Activated naive CD4-positive, alpha-beta T cell treated with anti-CD3 and anti-CD28 coated beads, Interleukin-2, amount 50 U/mL, for 72 hours (primary cell): ENCODE data around the gene LRRC27. TPM values are rescaled to one million over a fixed set of nuclear protein-coding genes. Genes with fewer than 3 reads are reported as not detected.
"Not testable (repeated sequence)": the region's sequence is repeated elsewhere in the genome, so short reads cannot be mapped to it uniquely, and the experiment has no call there.

Experiments
- ATAC-seq, 2 donors: fragments of 150-1000 bp; cut with Tn5 transposase; 2 replicates each; pipeline ENCODE4 v1.10.0; 2021; ENCODE audit warnings: mild to moderate bottlenecking in 2 of 2, moderate library complexity in 2 of 2
- DNase-seq, 2 donors: peaks; one replicate each; pipeline ENCODE4 v3.0.0; 2021 to 2022; ENCODE audit warnings: low spot score in 2 of 2
- H3K27ac Mint-ChIP-seq, 2 donors: one replicate each; pipeline ENCODE4 v1.8.0; 2022; ENCODE audit warnings: mild to moderate bottlenecking in 2 of 2, mixed read lengths in 2 of 2
- H3K36me3 Mint-ChIP-seq, 2 donors: one replicate each; pipeline ENCODE4 v1.8.0; 2022; ENCODE audit warnings: mixed read lengths in 2 of 2
- H3K9me3 Mint-ChIP-seq, 2 donors: one replicate each; pipeline ENCODE4 v1.8.0; 2022; ENCODE audit warnings: mixed read lengths in 2 of 2
- total RNA-seq, 2 donors: library from RNA; stranded (reverse); gene quantifications; one replicate each; pipeline ENCODE4 v1.2.3, GENCODE V29; 2022

Gene LRRC27
- total RNA-seq, 2 donors from 2014 or later = 4.1 to 7.2 TPM

GRCh38 chr10:132369636-132370185, 37.7 kb downstream of the LRRC27 start:
- no peak for ATAC-seq
- H3K9me3 Mint-ChIP-seq = peaks cover 0 to 2% of the 10 kb centered on the region in 2 donors
- H3K36me3 Mint-ChIP-seq = no peaks in the 10 kb centered on the region
- DNase-seq = peak in 1 of 2 donors; percentile 33
- no peak overlapping the region for H3K27ac Mint-ChIP-seq

- no peak overlapping the region for H3K27ac Mint-ChIP-seq
- H3K9me3 Mint-ChIP-seq = no peaks in the 10 kb centered on the region
- ATAC-seq (no peak), DNase-seq (peak in 1 of 2 donors; percentile 30)
- no peaks in the 10 kb centered on the region for H3K36me3 Mint-ChIP-seq
Observed at GRCh38 chr10:132370426-132371340, 38.7 kb downstream of the LRRC27 start.

GRCh38 chr10:132371641-132372081, 39.7 kb downstream of the LRRC27 start:
- H3K27ac Mint-ChIP-seq = peak overlapping the region in 1 of 2 donors; percentile 18
- peak; percentile 35 to 51 for DNase-seq
- no peaks in the 10 kb centered on the region for H3K9me3 Mint-ChIP-seq
- no peaks in the 10 kb centered on the region for H3K36me3 Mint-ChIP-seq
- ATAC-seq = no peak

DNA sequence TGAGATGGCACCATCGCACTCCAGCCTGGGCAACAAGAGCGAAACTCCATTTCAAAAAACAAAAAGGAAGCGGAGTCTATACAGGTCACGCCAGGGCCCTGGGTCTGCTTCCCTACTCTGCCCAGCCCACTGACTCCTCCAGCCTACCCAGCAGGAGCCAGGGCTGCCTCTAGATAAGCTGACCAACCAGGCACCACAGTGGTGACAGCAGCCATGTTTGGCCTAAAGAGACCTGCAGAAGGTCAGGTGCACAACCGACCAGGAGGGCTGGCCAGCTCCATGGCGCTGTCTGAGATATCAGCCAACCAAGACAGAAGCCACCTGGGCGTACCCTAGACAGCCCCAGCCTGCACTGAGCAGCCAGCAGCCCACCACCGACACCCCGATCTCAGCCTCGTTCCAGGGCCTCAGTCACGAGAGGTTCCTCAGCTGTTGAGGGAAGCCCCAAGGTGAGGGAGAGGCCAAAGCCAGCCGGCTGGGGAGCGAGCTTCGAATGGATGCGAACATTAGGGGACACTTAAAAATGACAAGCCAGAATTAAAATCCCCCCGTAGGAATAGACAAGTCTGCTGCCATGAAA, 40.6 kb downstream of the LRRC27 start:
- Mint-ChIP-seq H3K9me3 (no peaks in the 10 kb centered on the region), H3K27ac (no peak overlapping the region), H3K36me3 (no peaks in the 10 kb centered on the region)
- DNase-seq (peak in 1 of 2 donors; percentile 25), ATAC-seq (no peak)

DNA sequence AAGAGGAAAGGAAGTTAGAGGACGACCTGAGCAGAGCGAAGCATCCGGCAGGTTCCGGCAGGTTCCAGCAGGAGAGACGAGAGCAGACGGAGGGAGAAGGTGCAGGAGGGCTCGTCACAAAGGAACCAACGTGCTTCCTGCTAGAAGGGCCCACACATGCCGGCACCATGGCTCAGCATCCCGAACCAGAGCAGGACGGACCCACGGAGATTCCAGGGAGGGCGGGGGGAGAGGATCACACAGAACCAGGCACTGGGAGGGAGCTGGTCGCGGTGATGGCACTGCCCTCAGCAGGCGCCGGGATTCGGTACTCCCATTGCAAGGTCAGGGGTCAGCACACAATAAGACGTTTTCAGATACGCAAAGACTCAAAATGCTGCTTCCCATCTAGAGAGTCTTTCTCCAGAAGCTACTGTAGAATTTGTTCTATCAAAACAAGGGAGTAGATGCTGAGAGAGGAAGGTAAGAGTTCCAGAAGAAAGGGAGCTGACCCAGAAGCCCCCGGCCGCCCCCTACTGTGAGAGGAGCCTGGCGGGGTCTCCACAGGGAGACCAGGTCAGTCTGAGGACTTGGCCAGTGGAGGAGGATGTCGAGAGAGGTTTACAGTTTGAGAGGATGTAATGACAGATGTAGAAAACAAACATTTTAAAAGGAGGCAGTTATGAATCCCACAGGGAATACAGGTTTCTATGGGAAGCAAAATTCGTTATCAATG, 41.4 kb downstream of the LRRC27 start:
- H3K36me3 Mint-ChIP-seq = no peaks in the 10 kb centered on the region
- H3K9me3 Mint-ChIP-seq = no peaks in the 10 kb centered on the region
- H3K27ac Mint-ChIP-seq = no peak overlapping the region
- no peak for ATAC-seq
- DNase-seq = peak in 1 of 2 donors; percentile 33

DNA sequence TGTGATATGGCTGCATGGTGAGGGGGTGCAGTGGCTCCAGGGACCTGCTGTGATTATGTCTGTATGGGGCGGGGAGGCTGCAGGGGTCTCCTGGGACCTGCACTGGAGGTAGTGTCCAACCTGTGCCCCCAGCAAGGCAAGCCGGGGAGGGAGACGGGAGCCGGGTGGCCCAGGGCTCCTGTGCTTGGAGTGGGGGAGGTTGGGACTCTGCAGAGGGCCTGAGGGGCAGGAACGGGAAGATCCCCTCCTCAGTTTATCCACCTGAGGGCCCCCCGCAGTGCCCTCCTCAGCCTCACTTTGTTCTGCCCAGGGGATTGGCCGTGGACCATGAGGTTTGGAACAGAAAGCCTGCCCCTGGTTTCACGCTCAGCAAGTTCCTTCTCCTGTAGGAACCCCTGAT, 42.2 kb downstream of the LRRC27 start:
- DNase-seq (peak in 1 of 2 donors; percentile 45), ATAC-seq (no peak)
- Mint-ChIP-seq H3K36me3 (no peaks in the 10 kb centered on the region), H3K27ac (peak overlapping the region in 1 of 2 donors; percentile 58), H3K9me3 (no peaks in the 10 kb centered on the region)

DNA sequence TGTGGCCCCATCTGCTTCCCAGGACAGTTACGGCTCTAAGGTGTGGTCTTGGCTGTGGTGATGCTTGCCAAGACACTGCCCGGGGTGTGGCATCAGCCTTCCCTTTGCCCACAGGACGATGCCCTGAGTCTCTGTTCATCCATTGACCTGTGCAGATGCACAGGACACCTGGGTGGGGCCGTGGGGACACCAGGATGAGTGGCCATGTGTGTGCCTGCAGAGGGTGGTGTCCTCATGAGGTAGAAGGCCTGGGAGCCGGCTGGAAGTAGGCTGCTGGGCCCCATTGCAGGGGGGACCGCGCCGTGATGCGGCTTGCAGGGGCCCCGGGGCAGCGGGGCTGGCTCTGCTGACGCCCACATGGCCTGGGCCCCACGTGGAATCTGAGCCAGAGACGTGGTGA, 42.6 kb downstream of the LRRC27 start:
- H3K27ac Mint-ChIP-seq = no peak overlapping the region
- DNase-seq = peak in 1 of 2 donors; percentile 39
- H3K36me3 Mint-ChIP-seq = no peaks in the 10 kb centered on the region
- no peak for ATAC-seq
- H3K9me3 Mint-ChIP-seq = no peaks in the 10 kb centered on the region

GRCh38 chr10:132375116-132375794, 43.3 kb downstream of the LRRC27 start:
- H3K27ac Mint-ChIP-seq = peak overlapping the region in 1 of 2 donors; percentile 14
- H3K36me3 Mint-ChIP-seq = no peaks in the 10 kb centered on the region
- no peaks in the 10 kb centered on the region for H3K9me3 Mint-ChIP-seq
- DNase-seq (peak in 1 of 2 donors; percentile 51), ATAC-seq (no peak)

- ATAC-seq (no peak), DNase-seq (no peak)
- no peaks in the 10 kb centered on the region for H3K9me3 Mint-ChIP-seq
- no peaks in the 10 kb centered on the region for H3K36me3 Mint-ChIP-seq
- peak overlapping the region in 1 of 2 donors; percentile 14 for H3K27ac Mint-ChIP-seq
Observed at GRCh38 chr10:132375795-132376297, 43.9 kb downstream of the LRRC27 start.

GRCh38 chr10:132376394-132376851, 44.4 kb downstream of the LRRC27 start:
- H3K27ac Mint-ChIP-seq = no peak overlapping the region
- no peaks in the 10 kb centered on the region for H3K9me3 Mint-ChIP-seq
- no peak for ATAC-seq

DNA sequence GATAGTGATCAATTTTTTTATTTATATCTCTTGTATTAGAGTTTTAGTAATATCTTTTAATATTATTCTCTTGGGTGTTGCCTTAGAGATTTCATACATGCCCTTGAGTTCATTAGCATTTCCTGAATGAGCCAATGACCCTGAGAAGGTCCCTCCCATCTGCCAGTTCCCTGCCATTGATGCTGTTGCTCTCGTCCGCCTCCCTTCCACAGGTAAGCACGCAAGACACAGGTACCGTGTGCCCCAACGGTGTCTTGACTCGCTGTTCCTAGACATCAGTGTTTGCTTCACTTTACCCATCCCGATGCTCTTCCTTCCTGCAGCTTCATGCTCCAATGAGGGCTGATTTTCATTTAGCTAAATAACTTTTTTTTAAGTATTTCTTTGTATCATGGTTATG, 45.3 kb downstream of the LRRC27 start:
- ATAC-seq (no peak), DNase-seq (no peak)
- Mint-ChIP-seq H3K9me3 (no peaks in the 10 kb centered on the region), H3K27ac (no peak overlapping the region), H3K36me3 (no peaks in the 10 kb centered on the region)

More at GRCh38 chr10:132376394-132376851, 44.4 kb downstream of the LRRC27 start:
- DNase-seq = peak in 1 of 2 donors; percentile 35
- no peaks in the 10 kb centered on the region for H3K36me3 Mint-ChIP-seq

- H3K27ac Mint-ChIP-seq, H3K36me3 Mint-ChIP-seq, DNase-seq, H3K9me3 Mint-ChIP-seq, ATAC-seq: not testable (repeated sequence)
Observed at GRCh38 chr10:132379026-132379425, 47.0 kb downstream of the LRRC27 start.

- not testable (repeated sequence) for ATAC-seq, H3K27ac Mint-ChIP-seq, H3K36me3 Mint-ChIP-seq, H3K9me3 Mint-ChIP-seq
- peak in 1 of 2 donors; percentile 37 for DNase-seq
Observed at GRCh38 chr10:132380986-132381385, 49.0 kb downstream of the LRRC27 start.

DNA sequence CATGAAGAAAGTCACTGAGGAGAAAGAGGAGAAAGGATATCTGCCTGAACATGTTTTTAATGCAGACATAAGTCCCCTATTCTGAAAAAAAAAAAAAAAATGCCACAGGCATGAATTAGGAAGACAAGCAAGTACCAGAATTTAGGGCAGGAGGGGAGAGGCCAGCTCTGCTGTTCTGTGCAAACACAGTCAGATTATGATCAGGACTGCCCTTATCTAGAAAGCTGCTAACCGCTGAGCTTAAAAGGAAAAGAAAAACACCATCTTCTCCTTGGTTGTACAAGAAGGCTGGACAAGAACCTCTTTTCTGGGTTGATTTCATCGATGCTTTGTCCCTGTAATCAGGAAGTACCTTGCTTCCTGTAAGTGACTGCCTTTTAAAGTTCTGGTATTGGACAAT, 49.7 kb downstream of the LRRC27 start:
- ATAC-seq (no peak), DNase-seq (no peak)
- Mint-ChIP-seq H3K27ac (no peak overlapping the region), H3K36me3 (no peaks in the 10 kb centered on the region), H3K9me3 (no peaks in the 10 kb centered on the region)

GRCh38 chr10:132382231-132382922, 50.4 kb downstream of the LRRC27 start:
- peak in 1 of 2 donors; percentile 51 for ATAC-seq
- H3K27ac Mint-ChIP-seq = no peak overlapping the region

More at GRCh38 chr10:132382231-132382922, 50.4 kb downstream of the LRRC27 start:
- no peaks in the 10 kb centered on the region for H3K36me3 Mint-ChIP-seq
- DNase-seq = peak in 1 of 2 donors; percentile 34
- no peaks in the 10 kb centered on the region for H3K9me3 Mint-ChIP-seq
